GM12878 (cell line): ENCODE measurements around the gene PAX5. TPM values are rescaled to one million over a fixed set of nuclear protein-coding genes. Genes with fewer than 3 reads are reported as not detected.

Source experiments
- ATAC-seq: fragments of 200-7000 bp; cut with Tn5 transposase; 3 replicates; pipeline ENCODE4 v1.9.1; 2020; ENCODE audit warnings: mild to moderate bottlenecking, moderate library complexity
- BruUV-seq: library from RNA; stranded (reverse); fragments of 400-500 nt; replicated peaks from 2 replicates; lab custom pipeline; 2021; lab: Mats Ljungman, UMichigan
- CTCF ChIA-PET: fragments of 300-600 bp; sonication (Branson Sonifier 250); formaldehyde crosslinking; extraction: SDS; loops from one replicate; lab custom pipeline; 2021; ENCODE audit warnings: inconsistent platforms; lab: Yijun Ruan, JAX
- POLR2A ChIA-PET: fragments of 350-600 bp; formaldehyde crosslinking; extraction: SDS; loops from one replicate; lab custom pipeline; 2021; ENCODE audit warnings: inconsistent platforms; lab: Charles Lee
- RAD21 ChIA-PET: fragments of 300-600 bp; sonication (Branson Sonifier 250); formaldehyde crosslinking; loops from one replicate; lab custom pipeline; 2023; ENCODE audit warnings: antibody characterized with exemption; ENCODE audit not compliant: unreplicated experiment; lab: Charles Lee
- SMC1A ChIA-PET: fragments of 300-600 bp; sonication (Branson Sonifier 250); formaldehyde crosslinking; loops from one replicate; lab custom pipeline; 2023; ENCODE audit not compliant: unreplicated experiment, uncharacterized antibody; lab: Charles Lee
- DNase-seq: peaks from one replicate; pipeline ENCODE4 v3.0.0-alpha.2; 2011; ENCODE audit warnings: low read depth, low spot score
- FAIRE-seq: peaks from 3 replicates; lab custom pipeline; 2011; peaks lifted over from hg19 to GRCh38; lab: Jason Lieb, UNC
- H2AFZ ChIP-seq: 2 replicates; pipeline ENCODE4 v1.6.0; 2011; ENCODE audit warnings: low read depth, low read length, control low read depth; ENCODE audit not compliant: control insufficient read depth
- H3K27ac ChIP-seq: 2 replicates; pipeline ENCODE4 v1.5.1; 2011; ENCODE audit warnings: control low read depth; ENCODE audit not compliant: control insufficient read depth, insufficient read depth
- H3K27me3 ChIP-seq, 2 experiments: replicated peaks in 1 of 2; 2 replicates each; pipeline versions ENCODE4 v1.6.0 to v1.6.1; 2011; ENCODE audit warnings: low read length in 1 of 2; ENCODE audit not compliant: control insufficient read depth in 2 of 2, insufficient read depth in 2 of 2
- H3K36me3 ChIP-seq, 2 experiments: 2 replicates each; pipeline ENCODE4 v1.5.1; 2011; ENCODE audit warnings: low read length in 1 of 2; ENCODE audit not compliant: control insufficient read depth in 2 of 2, insufficient read depth in 2 of 2
- H3K4me1 ChIP-seq: 2 replicates; pipeline ENCODE4 v1.6.1; 2011; ENCODE audit warnings: mild to moderate bottlenecking, low read length, moderate library complexity, mixed read lengths; ENCODE audit not compliant: control insufficient read depth, insufficient read depth
- H3K4me2 ChIP-seq: 2 replicates; pipeline ENCODE4 v1.6.0; 2011; ENCODE audit warnings: control low read depth; ENCODE audit not compliant: control insufficient read depth, insufficient read depth
- H3K4me3 ChIP-seq: fragments of 200-600 bp; sonication (generic); 2 replicates; pipeline ENCODE4 v1.5.1; 2016
- H3K79me2 ChIP-seq: 2 replicates; pipeline ENCODE4 v1.6.0; 2011; ENCODE audit warnings: low read length; ENCODE audit not compliant: control insufficient read depth, insufficient read depth
- H3K9ac ChIP-seq: 2 replicates; pipeline ENCODE4 v1.8.0; 2011; ENCODE audit warnings: low read length, control low read depth, mixed read lengths; ENCODE audit not compliant: control insufficient read depth, insufficient read depth
- H3K9me3 ChIP-seq: replicated peaks from 3 replicates; pipeline ENCODE4 v1.5.1; 2011; ENCODE audit warnings: mild to moderate bottlenecking, low read length; ENCODE audit not compliant: control insufficient read depth, insufficient read depth
- H4K20me1 ChIP-seq: 2 replicates; pipeline ENCODE4 v1.6.0; 2011; ENCODE audit not compliant: control insufficient read depth, insufficient read depth
- CREB1 ChIP-seq: IDR thresholded peaks from 2 replicates; pipeline ENCODE4 v1.6.1; 2012; ENCODE audit warnings: low read depth, mild to moderate bottlenecking, inconsistent platforms
- E2F8 ChIP-seq: fragments of 450-650 bp; IDR thresholded peaks from 2 replicates; pipeline ENCODE4 v1.6.1; 2018; ENCODE audit warnings: mild to moderate bottlenecking, low read depth, moderate library complexity; ENCODE audit not compliant: partially characterized antibody
- FOXK2 ChIP-seq: fragments of 450-650 bp; IDR thresholded peaks from 2 replicates; pipeline ENCODE4 v1.6.1; 2017; ENCODE audit warnings: mild to moderate bottlenecking, moderate library complexity
- HDGF ChIP-seq: fragments of 450-650 bp; IDR thresholded peaks from 2 replicates; pipeline ENCODE4 v1.6.1; 2016; ENCODE audit warnings: antibody characterized with exemption
- KAT2A ChIP-seq: conservative IDR thresholded peaks from 2 replicates; pipeline ENCODE4 v1.6.1; 2011; ENCODE audit warnings: low read depth, low read length; ENCODE audit not compliant: control insufficient read depth
- RAD21 ChIP-seq: IDR thresholded peaks from 2 replicates; pipeline ENCODE4 v1.6.1; 2011; ENCODE audit warnings: mild to moderate bottlenecking, low read depth, low read length, moderate library complexity; ENCODE audit not compliant: insufficient read depth
- SRF ChIP-seq, 2 experiments: IDR thresholded peaks; 2 replicates each; pipeline ENCODE4 v1.6.1; 2011; ENCODE audit warnings: low read depth in 2 of 2, low read length in 2 of 2, mild to moderate bottlenecking in 1 of 2, moderate library complexity in 1 of 2
- ZNF207 ChIP-seq: fragments of 450-650 bp; IDR thresholded peaks from 2 replicates; pipeline ENCODE4 v1.6.1; 2014; ENCODE audit warnings: antibody characterized with exemption, mild to moderate bottlenecking, borderline replicate concordance
- ZNF592 ChIP-seq: fragments of 450-650 bp; IDR thresholded peaks from 2 replicates; pipeline ENCODE4 v1.6.1; 2017; ENCODE audit warnings: mild to moderate bottlenecking, moderate library complexity
- WGBS: methylation state at CpG from one replicate; pipeline ENCODE4 v1.1.6; 2016; ENCODE audit warnings: low lambda C conversion rate; ENCODE audit not compliant: insufficient replicate concordance, insufficient coverage; ENCODE audit errors: missing lambda C conversion rate; 5-methylcytosine and 5-hydroxymethylcytosine counted together
- in situ Hi-C: fragments of 300-500 bp; cut with MboI; formaldehyde crosslinking; loops from 9 replicates; pipeline ENCODE4 v1.14.3; 2018; ENCODE audit warnings: mixed read lengths
- intact Hi-C: fragments of 100-400 bp; cut with micrococcal nuclease; formaldehyde crosslinking; loops from one replicate; pipeline ENCODE4 v1.14.2; 2022; ENCODE audit not compliant: unreplicated experiment
- polyA plus RNA-seq, 11 experiments: library from polyadenylated mRNA; depleted of rRNA in 4 of 11; unstranded in 6 of 11; stranded (reverse) in 5 of 11; fragments of >200 nt; fragmentation: Nextera tagmentation in 4 of 11; fragmentation: Illumina TruSeq in 1 of 11; extraction: Ambion mirVana in 4 of 11; extraction: Trizol in 1 of 11; gene quantifications; 1 replicate in 1 of 11; 2 replicates in 10 of 11; pipeline versions ENCODE4 v1.2.1 to v1.2.3, GENCODE V29; 2011 to 2016; ENCODE audit warnings: inconsistent platforms in 2 of 11, missing spikeins in 2 of 11, low read depth in 1 of 11
- total RNA-seq, 4 experiments: library from RNA; depleted of rRNA in 3 of 4; stranded (reverse); fragments of >200 nt in 3 of 4; fragmentation: Illumina TruSeq in 1 of 4; extraction: Trizol in 1 of 4; gene quantifications; 2 replicates each; pipeline versions ENCODE4 v1.2.1 to v1.2.3, GENCODE V29; 2013 to 2021

The PAX5 gene
- total and polyA plus RNA-seq, 10 of the 15 experiments (the other 5 are each of a cell fraction or from before 2014, with no cell fraction given) = 2.2 to 123 (median 31.9) TPM

- DNase-seq (no peak), ATAC-seq (no peak), FAIRE-seq (no peak)
- no peak for TF ChIP-seq KAT2A
- TF ChIP-seq HDGF = no peak
- no peak for TF ChIP-seq SRF (IDR thresholded peaks at IDR 0.05; ENCODE audit: low read depth in 2 of 2, low read length in 2 of 2)
- TF ChIP-seq FOXK2 = no peak
- TF ChIP-seq RAD21 = no peak
- no peak for TF ChIP-seq ZNF592
- no peak for TF ChIP-seq CREB1
- TF ChIP-seq ZNF207 = no peak
- no peak for TF ChIP-seq E2F8
- no peaks in the 10 kb centered on the region for H3K27me3 ChIP-seq
- H3K9me3 ChIP-seq = peaks cover 5% of the 10 kb centered on the region; the same call in 2 of the 3 replicates
- ChIA-PET CTCF (interaction anchor here (1.3 kb wide), 1 partner anchor 64 kb away, joined by 3 read pairs; no protein-coding TSS in a partner anchor), RAD21 (no interaction called here), SMC1A (interaction anchor here (1.2 to 2.6 kb wide), 3 partner anchors 8 to 33 kb away, joined by 3 to 10 read pairs (median 4); no protein-coding TSS in a partner anchor), POLR2A (interaction anchor here (1.6 kb wide), 1 partner anchor 62 kb away, joined by 4 read pairs; no protein-coding TSS in a partner anchor)
- H3K4me1 ChIP-seq = peaks cover 37% of the 10 kb centered on the region
- no peak overlapping the region for H2AFZ ChIP-seq
- 54% methylated on average over 7 of the region's 7 CpGs for WGBS
- H3K79me2 ChIP-seq = peaks cover 11% of the 10 kb centered on the region
- peaks cover 31 to 49% of the 10 kb centered on the region in 2 experiments for H3K36me3 ChIP-seq
- no peak overlapping the region for H3K9ac ChIP-seq
- intact Hi-C loops = no loop called here
- H3K4me3 ChIP-seq = no peak overlapping the region
- in situ Hi-C loops = loop anchor here (25.0 kb wide), 1 partner anchor 1050 kb away; no protein-coding TSS in a partner anchor
- H3K4me2 ChIP-seq = no peak overlapping the region
- TSS peak; percentile 29 for BruUV-seq
- H3K27ac ChIP-seq = no peak overlapping the region; the same call in 1 of the 2 replicates
- no peaks in the 10 kb centered on the region; the same call in 1 of the 2 replicates for H4K20me1 ChIP-seq
Measured at GRCh38 chr9:36937346-36937745, 96.7 kb downstream of the PAX5 start.
